Activated naive CD8-positive, alpha-beta T cell treated with anti-CD3 and anti-CD28 coated beads, Interleukin-2, amount 50 U/mL, for 24 hours (primary cell): ENCODE measurements around the gene RAPGEF5.

Source experiments
- ATAC-seq: fragments of 150-1000 bp; cut with Tn5 transposase; one replicate; pipeline ENCODE4 v1.10.0; 2021
- DNase-seq: peaks from one replicate; pipeline ENCODE4 v3.0.0; 2021
- H3K27ac Mint-ChIP-seq: one replicate; pipeline ENCODE4 v1.8.0; 2021; ENCODE audit warnings: mild to moderate bottlenecking, mixed read lengths
- H3K27me3 Mint-ChIP-seq: one replicate; pipeline ENCODE4 v1.8.0; 2021; ENCODE audit warnings: mixed read lengths
- H3K36me3 Mint-ChIP-seq: one replicate; pipeline ENCODE4 v1.8.0; 2021; ENCODE audit warnings: low read depth, mixed read lengths
- H3K4me1 Mint-ChIP-seq: one replicate; pipeline ENCODE4 v1.8.0; 2021; ENCODE audit warnings: mixed read lengths
- H3K4me3 Mint-ChIP-seq: one replicate; pipeline ENCODE4 v1.8.0; 2021; ENCODE audit warnings: mild to moderate bottlenecking, moderate library complexity, mixed read lengths
- H3K9me3 Mint-ChIP-seq: one replicate; pipeline ENCODE4 v1.8.0; 2021; ENCODE audit warnings: mixed read lengths

The RAPGEF5 gene

DNA sequence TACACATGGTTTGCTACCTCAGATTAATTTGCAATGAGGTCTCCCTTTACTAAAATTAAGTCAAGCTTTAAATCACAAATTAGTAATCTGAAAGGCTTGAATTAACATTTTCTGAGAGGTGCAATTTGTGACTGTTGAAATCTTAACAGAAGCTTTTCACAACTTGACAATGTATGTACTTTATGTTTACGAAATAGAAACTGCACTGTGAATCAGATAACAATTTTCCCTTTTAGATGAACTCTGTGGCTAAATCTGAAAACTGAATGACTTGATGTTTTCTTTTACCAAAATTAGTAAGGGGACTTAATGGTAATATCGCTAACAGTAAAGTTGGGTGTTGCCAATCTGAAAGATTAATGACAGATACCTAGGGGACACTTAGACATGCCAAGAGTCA is 197.6 kb downstream of the RAPGEF5 start:
- H3K4me3 Mint-ChIP-seq: no peak overlapping the region
- no peaks in the 10 kb centered on the region for H3K36me3 Mint-ChIP-seq
- H3K4me1 Mint-ChIP-seq: no peaks in the 10 kb centered on the region
- no peaks in the 10 kb centered on the region for H3K9me3 Mint-ChIP-seq
- DNase-seq: no peak
- no peaks in the 10 kb centered on the region for H3K27me3 Mint-ChIP-seq
- no peak overlapping the region for H3K27ac Mint-ChIP-seq
- ATAC-seq: no peak

DNA sequence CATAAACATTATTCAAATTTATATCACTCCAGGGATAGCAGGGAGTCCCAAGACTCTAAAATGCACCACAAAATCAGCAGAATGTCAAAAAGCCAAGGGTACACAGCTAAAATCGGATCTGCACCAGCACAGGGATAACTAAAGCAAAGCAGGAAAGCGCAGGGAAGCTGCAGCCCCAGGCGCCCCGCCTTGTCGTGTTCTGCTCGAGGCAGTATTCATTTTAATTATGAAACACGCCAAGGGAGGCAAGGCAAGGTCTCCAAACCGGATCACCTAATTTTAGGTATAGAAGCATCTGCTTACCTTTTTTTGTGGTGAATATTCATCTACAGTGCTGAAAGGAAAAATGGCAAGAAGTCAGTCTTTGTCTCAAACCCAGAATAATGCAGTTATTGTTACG is 199.4 kb downstream of the RAPGEF5 start:
- H3K27me3 Mint-ChIP-seq: no peaks in the 10 kb centered on the region
- H3K27ac Mint-ChIP-seq: no peak overlapping the region
- H3K4me1 Mint-ChIP-seq: peaks cover 2% of the 10 kb centered on the region
- DNase-seq (no peak), ATAC-seq (no peak)
- H3K4me3 Mint-ChIP-seq: no peak overlapping the region
- no peaks in the 10 kb centered on the region for H3K9me3 Mint-ChIP-seq
- no peaks in the 10 kb centered on the region for H3K36me3 Mint-ChIP-seq

DNA sequence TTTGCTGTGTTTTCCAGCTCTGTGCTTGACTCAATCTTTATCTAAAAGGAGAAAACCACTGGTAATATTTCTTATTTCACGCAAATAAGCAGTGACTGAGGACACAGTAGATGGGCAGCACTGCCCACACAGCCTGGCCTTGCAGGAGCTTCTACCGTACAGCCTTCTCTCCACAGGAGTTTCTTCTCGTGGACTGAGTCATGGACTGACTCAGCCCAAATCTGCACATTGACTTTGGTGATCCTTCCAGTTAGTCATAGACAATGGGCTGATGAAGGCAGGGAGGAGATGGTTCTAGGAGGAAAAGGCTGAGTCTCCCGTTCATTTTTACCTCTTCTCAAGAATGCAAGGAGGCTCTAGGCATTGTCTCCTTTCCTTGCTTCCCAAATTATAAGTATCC is 200.7 kb downstream of the RAPGEF5 start:
- H3K9me3 Mint-ChIP-seq: no peaks in the 10 kb centered on the region
- no peaks in the 10 kb centered on the region for H3K27me3 Mint-ChIP-seq
- no peak overlapping the region for H3K4me3 Mint-ChIP-seq
- DNase-seq: no peak
- no peak overlapping the region for H3K27ac Mint-ChIP-seq
- ATAC-seq: no peak
- H3K36me3 Mint-ChIP-seq: no peaks in the 10 kb centered on the region
- H3K4me1 Mint-ChIP-seq: peaks cover 2% of the 10 kb centered on the region

DNA sequence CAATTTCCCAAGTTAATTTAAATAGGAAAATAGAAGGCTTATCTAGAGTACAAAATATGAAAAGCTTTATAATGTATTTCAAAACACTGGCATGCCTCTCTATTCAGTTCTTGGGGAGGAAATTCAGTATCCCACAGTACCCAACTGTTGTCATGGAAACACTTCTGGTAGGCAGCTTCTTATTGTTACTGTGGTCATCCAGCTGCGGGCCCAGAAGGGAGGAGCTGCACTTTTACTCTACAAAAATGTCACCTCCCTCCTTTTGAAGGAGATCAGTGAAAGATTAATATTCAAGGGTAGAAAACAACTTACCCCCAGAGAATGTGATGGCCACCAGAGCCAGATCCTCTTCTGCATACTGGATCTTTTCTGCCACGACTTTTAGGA is 202.8 kb downstream of the RAPGEF5 start:
- no peak overlapping the region for H3K4me3 Mint-ChIP-seq
- no peaks in the 10 kb centered on the region for H3K27me3 Mint-ChIP-seq
- H3K27ac Mint-ChIP-seq: no peak overlapping the region
- H3K9me3 Mint-ChIP-seq: no peaks in the 10 kb centered on the region
- no peak for ATAC-seq
- peaks cover 2% of the 10 kb centered on the region for H3K4me1 Mint-ChIP-seq
- DNase-seq: no peak
- H3K36me3 Mint-ChIP-seq: no peaks in the 10 kb centered on the region

DNA sequence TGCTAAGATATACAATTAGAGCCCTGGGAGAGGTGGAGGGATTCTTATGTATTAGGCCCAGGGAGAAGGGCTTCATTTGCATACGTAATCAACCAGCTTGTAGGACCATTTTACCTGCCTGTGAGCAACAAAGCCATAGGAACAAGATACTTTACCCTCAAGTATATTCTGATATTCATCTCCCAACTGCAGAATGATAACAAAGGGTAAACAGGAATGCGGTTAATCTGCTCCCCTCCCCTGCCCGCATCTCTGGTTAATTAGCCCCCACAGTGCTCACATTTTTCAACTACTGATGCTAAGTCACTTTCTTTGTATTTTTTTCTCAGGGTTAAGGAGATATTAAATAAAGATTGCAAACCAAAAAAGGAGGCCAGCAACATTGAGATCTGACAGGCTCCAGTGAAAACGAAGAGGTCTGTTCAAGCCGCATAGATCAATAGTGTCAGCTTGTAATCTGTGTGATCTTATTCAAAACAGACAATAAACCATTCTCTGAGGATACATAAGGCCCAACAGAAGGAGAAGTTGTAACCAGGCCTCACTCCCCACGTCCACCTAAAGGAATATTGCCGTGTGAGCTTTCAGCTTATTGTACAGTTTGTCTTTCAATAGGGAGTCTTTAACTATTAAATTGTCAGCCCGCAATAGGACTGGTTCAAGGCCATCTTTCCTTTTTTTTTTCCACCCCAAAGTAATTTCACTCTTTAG is 203.4 kb downstream of the RAPGEF5 start:
- H3K27ac Mint-ChIP-seq: no peak overlapping the region
- no peaks in the 10 kb centered on the region for H3K9me3 Mint-ChIP-seq
- DNase-seq (no peak), ATAC-seq (no peak)
- no peaks in the 10 kb centered on the region for H3K27me3 Mint-ChIP-seq
- H3K36me3 Mint-ChIP-seq: no peaks in the 10 kb centered on the region
- no peak overlapping the region for H3K4me3 Mint-ChIP-seq
- peaks cover 2% of the 10 kb centered on the region for H3K4me1 Mint-ChIP-seq

DNA sequence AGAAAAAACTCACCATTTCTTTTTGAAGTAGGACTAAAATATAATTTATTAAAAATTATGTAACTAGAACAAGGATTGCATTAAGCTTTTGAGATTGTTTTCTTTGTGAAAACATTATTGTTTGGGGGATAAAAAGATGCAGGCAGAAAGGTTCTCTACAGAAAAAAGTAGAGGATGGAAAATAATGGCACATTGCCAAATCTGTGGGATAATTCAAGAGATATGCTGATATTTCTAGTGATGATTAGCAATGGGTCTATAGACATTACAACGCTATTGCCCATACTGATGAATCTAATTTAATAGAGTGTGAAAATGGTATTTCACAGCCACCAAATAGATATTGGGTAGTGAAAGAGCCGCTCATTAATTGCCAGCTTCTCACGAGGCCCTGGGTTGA is 204.3 kb downstream of the RAPGEF5 start:
- Mint-ChIP-seq H3K36me3 (no peaks in the 10 kb centered on the region), H3K9me3 (no peaks in the 10 kb centered on the region), H3K4me1 (peaks cover 7% of the 10 kb centered on the region), H3K27ac (no peak overlapping the region), H3K27me3 (no peaks in the 10 kb centered on the region), H3K4me3 (no peak overlapping the region)
- no peak for DNase-seq
- ATAC-seq: no peak

DNA sequence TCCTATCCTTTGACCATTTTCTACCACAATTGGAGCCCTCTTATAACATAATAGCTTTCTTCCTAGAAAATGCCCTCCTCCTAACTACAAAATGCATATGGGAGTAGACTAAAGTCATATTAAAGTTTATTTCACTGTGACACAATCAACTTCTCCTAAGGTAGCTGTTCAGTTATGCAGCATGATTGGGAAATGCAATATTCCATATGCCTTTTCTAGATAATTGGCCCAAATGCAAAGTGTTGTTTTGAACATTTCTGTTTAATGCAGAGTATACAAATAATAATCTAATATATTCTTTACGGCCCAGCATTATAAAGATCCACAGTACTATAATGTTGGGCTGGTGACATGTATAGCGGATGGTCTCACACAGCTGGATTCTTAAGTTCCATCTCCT is 205.1 kb downstream of the RAPGEF5 start:
- Mint-ChIP-seq H3K27ac (no peak overlapping the region), H3K4me3 (no peak overlapping the region)
- no peak for ATAC-seq

DNA sequence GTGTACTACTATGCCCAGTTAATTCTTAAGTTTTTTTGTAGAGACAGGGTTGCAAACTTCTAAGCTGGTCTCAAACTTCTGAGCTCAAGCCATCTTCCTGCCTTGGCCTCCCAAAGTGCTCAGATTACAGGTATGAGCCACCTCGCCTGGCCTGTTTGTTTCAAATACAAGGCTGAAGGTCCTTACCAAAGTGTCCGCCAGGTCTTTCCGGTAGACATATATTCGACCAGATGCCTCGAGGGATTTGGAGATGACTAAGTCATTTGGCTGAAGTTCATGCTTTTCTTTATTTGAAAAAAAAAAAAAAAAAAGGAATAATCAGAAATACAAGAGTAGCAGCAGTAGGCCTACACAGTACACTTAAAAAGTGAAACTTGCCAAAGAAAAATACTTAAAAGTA is 206.7 kb downstream of the RAPGEF5 start:
- H3K27ac Mint-ChIP-seq: no peak overlapping the region
- H3K36me3 Mint-ChIP-seq: no peaks in the 10 kb centered on the region
- peaks cover 14% of the 10 kb centered on the region for H3K4me1 Mint-ChIP-seq

More for the DNA sequence above, 205.1 kb downstream of the RAPGEF5 start:
- DNase-seq: no peak
- Mint-ChIP-seq H3K4me1 (peaks cover 11% of the 10 kb centered on the region), H3K9me3 (no peaks in the 10 kb centered on the region), H3K36me3 (no peaks in the 10 kb centered on the region), H3K27me3 (no peaks in the 10 kb centered on the region)

DNA sequence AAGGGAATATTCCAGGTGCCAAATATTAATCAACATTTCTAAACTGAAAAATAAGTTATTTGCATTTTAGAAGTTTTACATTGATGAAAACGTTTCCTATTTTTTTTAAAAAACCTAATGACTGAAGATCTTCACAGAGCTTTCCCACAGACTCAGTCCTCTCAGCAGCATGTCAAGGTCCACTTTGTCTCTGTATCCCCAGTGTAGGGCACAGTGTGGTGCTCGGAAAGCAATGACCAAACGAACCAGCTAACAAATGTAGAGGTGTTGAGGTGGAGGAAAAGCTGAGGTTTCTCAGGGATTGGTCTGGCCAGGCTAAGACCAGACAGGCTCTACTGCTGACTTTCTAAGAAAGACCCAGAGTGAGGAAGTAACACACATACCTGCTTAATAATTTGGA is 209.1 kb downstream of the RAPGEF5 start:
- Mint-ChIP-seq H3K4me1 (peaks cover 12% of the 10 kb centered on the region), H3K27ac (no peak overlapping the region), H3K36me3 (no peaks in the 10 kb centered on the region), H3K9me3 (no peaks in the 10 kb centered on the region), H3K27me3 (peaks cover 3% of the 10 kb centered on the region), H3K4me3 (no peak overlapping the region)
- ATAC-seq (no peak), DNase-seq (no peak)

More for the DNA sequence above, 206.7 kb downstream of the RAPGEF5 start:
- DNase-seq (no peak), ATAC-seq (no peak)
- Mint-ChIP-seq H3K9me3 (no peaks in the 10 kb centered on the region), H3K27me3 (peaks cover 2% of the 10 kb centered on the region), H3K4me3 (no peak overlapping the region)

DNA sequence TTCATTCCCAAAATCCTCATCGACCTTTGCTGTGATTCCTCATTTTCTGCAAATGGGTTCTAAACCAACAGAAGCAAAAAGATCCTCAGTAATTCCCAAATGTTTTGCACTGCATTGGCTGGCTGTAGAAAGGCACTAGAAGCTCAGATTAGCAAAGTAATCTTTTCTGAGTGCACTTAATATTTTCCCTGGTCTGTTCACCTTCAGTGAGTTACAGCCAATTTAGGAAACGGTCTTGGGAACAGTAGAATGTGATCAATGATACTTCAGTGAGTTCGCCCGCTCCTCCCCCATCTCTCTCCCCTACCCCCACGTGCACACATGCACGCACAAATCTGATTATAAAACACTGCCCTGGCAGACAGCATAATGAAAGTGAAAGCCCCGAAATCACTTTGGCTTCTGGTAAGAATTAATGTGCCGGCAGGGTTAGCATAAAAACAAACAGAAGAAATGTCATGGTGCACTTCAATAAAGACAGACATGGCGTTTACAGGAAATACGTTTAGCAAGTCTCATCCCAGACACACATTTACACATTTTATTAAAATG is 209.9 kb downstream of the RAPGEF5 start:
- Mint-ChIP-seq H3K36me3 (no peaks in the 10 kb centered on the region), H3K4me3 (peak overlapping the region; percentile 30), H3K27me3 (peaks cover 3% of the 10 kb centered on the region), H3K9me3 (no peaks in the 10 kb centered on the region), H3K4me1 (peaks cover 12% of the 10 kb centered on the region), H3K27ac (peak overlapping the region; percentile 25)
- DNase-seq (peak; percentile 42), ATAC-seq (peak; percentile 65)

DNA sequence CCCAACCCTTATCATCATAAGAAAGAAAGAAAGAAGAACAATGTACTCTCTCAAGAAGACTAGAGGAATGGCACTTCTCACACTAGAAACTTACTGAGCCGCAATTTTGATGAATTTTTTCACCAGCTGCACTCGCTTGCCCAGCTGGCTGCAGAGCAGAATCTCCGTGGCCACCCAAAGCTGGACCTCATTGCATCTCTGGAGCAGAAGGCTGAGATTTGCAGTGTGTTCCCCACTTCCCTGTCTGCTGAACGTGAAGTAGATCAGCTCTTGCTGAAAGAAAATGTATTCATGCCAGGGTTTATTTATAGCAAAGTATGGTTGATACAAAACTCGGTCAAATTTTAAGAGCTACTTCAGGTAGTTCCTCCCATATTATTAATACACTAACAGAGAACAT is 212.0 kb downstream of the RAPGEF5 start:
- ATAC-seq: no peak
- H3K27me3 Mint-ChIP-seq: peaks cover 3% of the 10 kb centered on the region
- no peaks in the 10 kb centered on the region for H3K9me3 Mint-ChIP-seq
- no peak overlapping the region for H3K27ac Mint-ChIP-seq
- H3K4me3 Mint-ChIP-seq: no peak overlapping the region
- no peak for DNase-seq
- H3K36me3 Mint-ChIP-seq: no peaks in the 10 kb centered on the region
- H3K4me1 Mint-ChIP-seq: peaks cover 12% of the 10 kb centered on the region

DNA sequence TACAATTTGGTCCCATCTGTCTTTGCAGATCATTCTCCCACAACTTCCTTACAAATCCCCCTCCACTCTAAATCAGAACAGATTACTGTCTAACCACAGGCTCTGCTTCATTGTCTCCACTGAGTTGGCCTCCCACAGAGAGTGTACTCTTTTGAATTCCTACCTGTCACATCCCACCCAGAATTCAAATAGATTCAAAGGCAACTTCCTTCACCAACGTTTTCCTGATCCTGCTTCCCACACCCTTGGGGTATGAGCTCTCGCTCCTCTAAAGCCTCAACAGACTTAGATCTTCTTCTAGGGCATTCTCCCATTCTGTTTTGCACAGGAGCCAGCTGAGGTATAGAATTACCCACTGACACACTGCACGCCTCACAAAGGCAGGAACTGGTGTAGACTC is 213.5 kb downstream of the RAPGEF5 start:
- H3K4me3 Mint-ChIP-seq: no peak overlapping the region
- H3K4me1 Mint-ChIP-seq: peaks cover 12% of the 10 kb centered on the region
- H3K27ac Mint-ChIP-seq: no peak overlapping the region
- no peaks in the 10 kb centered on the region for H3K36me3 Mint-ChIP-seq
- H3K9me3 Mint-ChIP-seq: no peaks in the 10 kb centered on the region
- no peak for DNase-seq
- peaks cover 3% of the 10 kb centered on the region for H3K27me3 Mint-ChIP-seq
- ATAC-seq: no peak

DNA sequence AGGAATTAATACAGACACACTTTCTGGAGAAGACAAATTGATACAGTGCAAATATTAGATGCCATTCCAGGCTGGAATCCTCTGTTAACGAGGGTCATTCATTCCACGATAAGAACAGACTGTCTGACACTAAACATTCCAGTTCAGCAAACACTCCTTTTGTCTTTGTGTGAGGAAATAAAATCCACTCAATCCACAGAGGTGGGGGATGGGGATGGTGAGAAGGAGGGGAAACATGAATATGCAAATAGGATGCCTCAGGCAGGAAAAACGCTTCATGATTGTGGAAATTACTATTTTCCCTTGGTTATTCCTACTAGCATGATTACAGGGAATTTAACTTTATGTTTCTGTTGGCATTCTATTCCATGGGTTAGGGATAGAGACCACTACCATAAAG is 214.4 kb downstream of the RAPGEF5 start:
- Mint-ChIP-seq H3K9me3 (no peaks in the 10 kb centered on the region), H3K36me3 (no peaks in the 10 kb centered on the region), H3K4me1 (peaks cover 7% of the 10 kb centered on the region), H3K4me3 (no peak overlapping the region), H3K27me3 (peaks cover 3% of the 10 kb centered on the region), H3K27ac (no peak overlapping the region)
- DNase-seq (no peak), ATAC-seq (no peak)

DNA sequence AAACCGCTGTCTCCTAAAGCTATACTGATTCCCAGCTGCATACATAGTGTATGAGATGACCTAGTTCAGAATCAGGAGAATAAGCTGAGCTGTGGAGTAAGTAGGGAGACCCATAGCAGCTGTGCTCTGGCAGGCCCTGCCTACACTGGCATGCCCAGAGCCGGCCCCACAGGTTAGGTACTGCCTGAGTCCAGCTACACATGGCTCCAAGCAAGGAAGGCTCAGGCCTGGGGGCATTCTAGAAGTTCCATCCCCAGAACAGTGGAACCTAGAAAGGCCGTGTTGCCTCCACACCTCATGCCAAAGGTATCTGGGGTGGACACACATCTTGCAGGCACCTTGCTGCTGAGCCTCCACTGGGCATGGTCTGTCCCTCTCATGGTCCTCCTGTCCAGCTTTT is 215.6 kb downstream of the RAPGEF5 start:
- DNase-seq: no peak
- H3K27ac Mint-ChIP-seq: no peak overlapping the region
- ATAC-seq: no peak
- H3K9me3 Mint-ChIP-seq: no peaks in the 10 kb centered on the region
- H3K4me3 Mint-ChIP-seq: no peak overlapping the region
- H3K4me1 Mint-ChIP-seq: no peaks in the 10 kb centered on the region
- peaks cover 2% of the 10 kb centered on the region for H3K27me3 Mint-ChIP-seq
- no peaks in the 10 kb centered on the region for H3K36me3 Mint-ChIP-seq

DNA sequence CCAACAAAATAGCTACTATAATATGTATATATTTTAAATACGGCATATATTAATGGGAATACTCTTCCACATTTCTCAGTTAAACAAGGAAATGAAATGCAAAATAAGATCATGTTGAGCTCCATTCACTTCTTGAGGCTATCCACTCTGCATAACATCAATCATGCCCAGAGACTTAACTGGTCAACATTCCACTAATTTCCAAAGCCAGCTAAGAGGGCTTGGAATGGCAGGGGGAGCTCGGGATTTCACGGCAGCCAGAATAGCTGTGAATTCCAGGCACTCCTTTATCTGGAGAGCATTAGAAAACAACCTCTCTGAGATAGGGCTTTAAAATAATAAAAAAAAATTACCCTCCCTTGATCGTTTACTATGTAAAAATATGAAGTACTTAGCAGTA is 216.4 kb downstream of the RAPGEF5 start:
- no peaks in the 10 kb centered on the region for H3K9me3 Mint-ChIP-seq
- H3K27ac Mint-ChIP-seq: no peak overlapping the region
- DNase-seq: no peak
- H3K36me3 Mint-ChIP-seq: no peaks in the 10 kb centered on the region
- H3K4me3 Mint-ChIP-seq: no peak overlapping the region
- H3K4me1 Mint-ChIP-seq: no peaks in the 10 kb centered on the region
- peaks cover 2% of the 10 kb centered on the region for H3K27me3 Mint-ChIP-seq
- ATAC-seq: no peak

DNA sequence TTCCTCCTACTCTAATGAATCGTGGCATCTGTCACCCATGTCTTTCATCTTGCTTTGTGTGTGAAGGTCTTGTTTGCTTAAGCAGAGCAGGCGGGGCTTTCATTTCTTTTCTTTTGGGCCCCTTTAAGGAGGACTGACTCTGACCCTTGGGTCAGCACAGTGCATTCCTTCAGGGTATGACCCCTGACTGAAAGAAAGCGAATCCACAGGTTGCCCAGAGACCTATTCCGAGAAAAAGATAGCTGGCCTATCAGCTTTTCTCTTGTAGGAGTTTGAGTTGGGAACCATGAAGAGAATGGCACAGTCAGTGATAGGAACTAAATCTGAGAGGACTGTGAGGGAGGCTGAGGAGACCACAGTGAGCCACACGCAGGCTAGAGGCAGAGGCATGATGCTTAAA is 218.1 kb downstream of the RAPGEF5 start:
- peaks cover 2% of the 10 kb centered on the region for H3K27me3 Mint-ChIP-seq
- no peak overlapping the region for H3K27ac Mint-ChIP-seq
- no peaks in the 10 kb centered on the region for H3K4me1 Mint-ChIP-seq
- no peak for ATAC-seq
- no peaks in the 10 kb centered on the region for H3K36me3 Mint-ChIP-seq
- H3K9me3 Mint-ChIP-seq: no peaks in the 10 kb centered on the region
- DNase-seq: no peak
- no peak overlapping the region for H3K4me3 Mint-ChIP-seq
